ENCODE results near the gene IKZF1. TPM values are rescaled to one million over a fixed set of nuclear protein-coding genes. Genes with fewer than 3 reads are reported as not detected.

IKZF1 gene
- total and polyA plus RNA-seq, 2 of the 13 experiments (the other 11 are each of a cell fraction or from before 2014, with no cell fraction given), result not detected

DNA sequence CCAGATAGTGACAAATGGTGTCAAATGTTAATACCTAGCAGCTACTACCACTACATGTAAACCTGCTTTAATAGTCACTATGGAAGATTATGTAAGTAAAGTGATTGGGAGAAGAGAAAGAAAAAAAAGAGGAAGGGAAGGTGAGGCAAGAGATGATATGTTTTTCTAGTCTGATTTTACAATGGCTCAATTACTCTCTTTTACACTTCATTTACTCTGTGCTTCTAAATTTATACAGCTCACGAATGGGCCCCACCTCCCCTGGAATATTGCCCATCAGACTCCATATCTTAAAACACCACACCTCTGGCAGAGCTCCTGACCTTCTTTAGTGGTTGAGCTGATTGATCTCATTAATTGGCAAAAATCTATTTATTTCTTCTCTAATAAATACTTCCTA, 28.0 kb upstream of the IKZF1 start (continued):
- TF ChIP-seq, protein P1, sequence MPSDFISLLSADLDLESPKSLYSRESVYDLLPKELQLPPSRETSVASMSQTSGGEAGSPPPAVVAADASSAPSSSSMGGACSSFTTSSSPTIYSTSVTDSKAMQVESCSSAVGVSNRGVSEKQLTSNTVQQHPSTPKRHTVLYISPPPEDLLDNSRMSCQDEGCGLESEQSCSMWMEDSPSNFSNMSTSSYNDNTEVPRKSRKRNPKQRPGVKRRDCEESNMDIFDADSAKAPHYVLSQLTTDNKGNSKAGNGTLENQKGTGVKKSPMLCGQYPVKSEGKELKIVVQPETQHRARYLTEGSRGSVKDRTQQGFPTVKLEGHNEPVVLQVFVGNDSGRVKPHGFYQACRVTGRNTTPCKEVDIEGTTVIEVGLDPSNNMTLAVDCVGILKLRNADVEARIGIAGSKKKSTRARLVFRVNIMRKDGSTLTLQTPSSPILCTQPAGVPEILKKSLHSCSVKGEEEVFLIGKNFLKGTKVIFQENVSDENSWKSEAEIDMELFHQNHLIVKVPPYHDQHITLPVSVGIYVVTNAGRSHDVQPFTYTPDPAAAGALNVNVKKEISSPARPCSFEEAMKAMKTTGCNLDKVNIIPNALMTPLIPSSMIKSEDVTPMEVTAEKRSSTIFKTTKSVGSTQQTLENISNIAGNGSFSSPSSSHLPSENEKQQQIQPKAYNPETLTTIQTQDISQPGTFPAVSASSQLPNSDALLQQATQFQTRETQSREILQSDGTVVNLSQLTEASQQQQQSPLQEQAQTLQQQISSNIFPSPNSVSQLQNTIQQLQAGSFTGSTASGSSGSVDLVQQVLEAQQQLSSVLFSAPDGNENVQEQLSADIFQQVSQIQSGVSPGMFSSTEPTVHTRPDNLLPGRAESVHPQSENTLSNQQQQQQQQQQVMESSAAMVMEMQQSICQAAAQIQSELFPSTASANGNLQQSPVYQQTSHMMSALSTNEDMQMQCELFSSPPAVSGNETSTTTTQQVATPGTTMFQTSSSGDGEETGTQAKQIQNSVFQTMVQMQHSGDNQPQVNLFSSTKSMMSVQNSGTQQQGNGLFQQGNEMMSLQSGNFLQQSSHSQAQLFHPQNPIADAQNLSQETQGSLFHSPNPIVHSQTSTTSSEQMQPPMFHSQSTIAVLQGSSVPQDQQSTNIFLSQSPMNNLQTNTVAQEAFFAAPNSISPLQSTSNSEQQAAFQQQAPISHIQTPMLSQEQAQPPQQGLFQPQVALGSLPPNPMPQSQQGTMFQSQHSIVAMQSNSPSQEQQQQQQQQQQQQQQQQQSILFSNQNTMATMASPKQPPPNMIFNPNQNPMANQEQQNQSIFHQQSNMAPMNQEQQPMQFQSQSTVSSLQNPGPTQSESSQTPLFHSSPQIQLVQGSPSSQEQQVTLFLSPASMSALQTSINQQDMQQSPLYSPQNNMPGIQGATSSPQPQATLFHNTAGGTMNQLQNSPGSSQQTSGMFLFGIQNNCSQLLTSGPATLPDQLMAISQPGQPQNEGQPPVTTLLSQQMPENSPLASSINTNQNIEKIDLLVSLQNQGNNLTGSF (CRISPR knock-in tag; IDR thresholded peaks at IDR 0.05), result no peak
- TF ChIP-seq POLR2A (IDR thresholded peaks at IDR 0.05; ENCODE audit: insufficient read depth in 1 of 2, low read depth in 2 of 2, low read length in 2 of 2) (no peak), HDAC1 (CRISPR knock-in tag; IDR thresholded peaks at IDR 0.05) (no peak), PTBP1 (IDR thresholded peaks at IDR 0.05; ENCODE audit: low read depth, low read length, poor library complexity, severe bottlenecking) (no peak), AHR (CRISPR knock-in tag; IDR thresholded peaks at IDR 0.05) (no peak), ZBTB42 (CRISPR knock-in tag; IDR thresholded peaks at IDR 0.05) (no peak), ZFY (CRISPR knock-in tag; IDR thresholded peaks at IDR 0.05) (no peak)
- TF ChIP-seq, protein P2, sequence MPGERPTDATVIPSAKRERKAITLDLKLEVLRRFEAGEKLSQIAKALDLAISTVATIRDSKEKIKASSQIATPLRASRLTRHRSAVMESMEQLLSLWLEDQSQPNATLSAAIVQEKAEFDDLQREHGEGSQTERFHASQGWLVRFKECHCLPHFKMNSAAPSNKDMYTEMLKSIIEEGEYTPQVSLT (CRISPR knock-in tag; IDR thresholded peaks at IDR 0.05; ENCODE audit: borderline replicate concordance, low read depth), result no peak

DNA sequence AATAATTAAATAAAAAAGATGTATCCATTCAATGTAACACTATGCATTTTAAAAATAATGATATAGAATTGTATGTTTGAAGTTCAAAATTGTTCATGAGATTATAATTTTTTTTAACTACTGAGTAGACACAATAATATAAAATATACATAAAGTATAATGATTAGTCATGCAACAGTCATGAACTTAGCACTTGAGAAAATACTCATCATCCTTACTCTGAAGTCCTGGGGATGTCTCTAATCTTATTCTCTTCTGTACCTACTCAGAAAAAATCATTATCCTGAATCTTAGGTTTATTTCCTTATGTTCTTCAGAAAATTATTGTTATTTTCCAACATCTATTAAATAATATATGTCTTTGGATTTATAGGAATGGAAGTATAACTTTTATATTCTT, 26.4 kb upstream of the IKZF1 start:
- DNase-seq (ENCODE audit: low spot score), result no peak
- no peak overlapping the region for H3K9ac ChIP-seq (ENCODE audit: insufficient read depth, low read depth, low read length)
- in situ Hi-C loops (cut with HindIII; ENCODE audit: extremely low pct_ligation_motif_present, low pct_unique_long_range_greater_than_20kb), result no loop called here
- intact Hi-C loops (cut with micrococcal nuclease; ENCODE audit: unreplicated experiment), result no loop called here
- H3K4me3 ChIP-seq (replicated peaks in 1 of 3; ENCODE audit: insufficient read depth in 1 of 3, low read depth in 2 of 3, low read length in 3 of 3), result no peak overlapping the region
- ATAC-seq, result no peak
- no peak overlapping the region for H3K27ac ChIP-seq (ENCODE audit: extremely low read length, insufficient read depth, low read length)
- H3K27me3 ChIP-seq (ENCODE audit: control insufficient read depth in 1 of 2, insufficient read depth in 2 of 2, low read length in 2 of 2), result no peaks in the 10 kb centered on the region
- POLR2A ChIA-PET, result no interaction called here
- no peak overlapping the region for H2AFZ ChIP-seq (ENCODE audit: low read length)
- H3K79me2 ChIP-seq (ENCODE audit: insufficient read depth, low read length), result no peaks in the 10 kb centered on the region
- no peaks in the 10 kb centered on the region for H4K20me1 ChIP-seq (ENCODE audit: insufficient read depth, low read length)
- no peak overlapping the region for H3K4me2 ChIP-seq (ENCODE audit: low read depth, low read length)
- CTCF ChIA-PET (ENCODE audit: low intra/inter-chr PET ratio, low total read pairs), result no interaction called here
- BruUV-seq (replicated peaks), result no TSS peak
- H3K9me3 ChIP-seq (ENCODE audit: low read length), result no peaks in the 10 kb centered on the region
- no peaks in the 10 kb centered on the region for H3K36me3 ChIP-seq (replicated peaks in 1 of 2; ENCODE audit: control insufficient read depth in 1 of 2, insufficient read depth in 2 of 2, low read length in 2 of 2)
- no peak for FAIRE-seq
- no peaks in the 10 kb centered on the region for H3K4me1 ChIP-seq (ENCODE audit: insufficient read depth, low read length)
- TF ChIP-seq, protein P3, sequence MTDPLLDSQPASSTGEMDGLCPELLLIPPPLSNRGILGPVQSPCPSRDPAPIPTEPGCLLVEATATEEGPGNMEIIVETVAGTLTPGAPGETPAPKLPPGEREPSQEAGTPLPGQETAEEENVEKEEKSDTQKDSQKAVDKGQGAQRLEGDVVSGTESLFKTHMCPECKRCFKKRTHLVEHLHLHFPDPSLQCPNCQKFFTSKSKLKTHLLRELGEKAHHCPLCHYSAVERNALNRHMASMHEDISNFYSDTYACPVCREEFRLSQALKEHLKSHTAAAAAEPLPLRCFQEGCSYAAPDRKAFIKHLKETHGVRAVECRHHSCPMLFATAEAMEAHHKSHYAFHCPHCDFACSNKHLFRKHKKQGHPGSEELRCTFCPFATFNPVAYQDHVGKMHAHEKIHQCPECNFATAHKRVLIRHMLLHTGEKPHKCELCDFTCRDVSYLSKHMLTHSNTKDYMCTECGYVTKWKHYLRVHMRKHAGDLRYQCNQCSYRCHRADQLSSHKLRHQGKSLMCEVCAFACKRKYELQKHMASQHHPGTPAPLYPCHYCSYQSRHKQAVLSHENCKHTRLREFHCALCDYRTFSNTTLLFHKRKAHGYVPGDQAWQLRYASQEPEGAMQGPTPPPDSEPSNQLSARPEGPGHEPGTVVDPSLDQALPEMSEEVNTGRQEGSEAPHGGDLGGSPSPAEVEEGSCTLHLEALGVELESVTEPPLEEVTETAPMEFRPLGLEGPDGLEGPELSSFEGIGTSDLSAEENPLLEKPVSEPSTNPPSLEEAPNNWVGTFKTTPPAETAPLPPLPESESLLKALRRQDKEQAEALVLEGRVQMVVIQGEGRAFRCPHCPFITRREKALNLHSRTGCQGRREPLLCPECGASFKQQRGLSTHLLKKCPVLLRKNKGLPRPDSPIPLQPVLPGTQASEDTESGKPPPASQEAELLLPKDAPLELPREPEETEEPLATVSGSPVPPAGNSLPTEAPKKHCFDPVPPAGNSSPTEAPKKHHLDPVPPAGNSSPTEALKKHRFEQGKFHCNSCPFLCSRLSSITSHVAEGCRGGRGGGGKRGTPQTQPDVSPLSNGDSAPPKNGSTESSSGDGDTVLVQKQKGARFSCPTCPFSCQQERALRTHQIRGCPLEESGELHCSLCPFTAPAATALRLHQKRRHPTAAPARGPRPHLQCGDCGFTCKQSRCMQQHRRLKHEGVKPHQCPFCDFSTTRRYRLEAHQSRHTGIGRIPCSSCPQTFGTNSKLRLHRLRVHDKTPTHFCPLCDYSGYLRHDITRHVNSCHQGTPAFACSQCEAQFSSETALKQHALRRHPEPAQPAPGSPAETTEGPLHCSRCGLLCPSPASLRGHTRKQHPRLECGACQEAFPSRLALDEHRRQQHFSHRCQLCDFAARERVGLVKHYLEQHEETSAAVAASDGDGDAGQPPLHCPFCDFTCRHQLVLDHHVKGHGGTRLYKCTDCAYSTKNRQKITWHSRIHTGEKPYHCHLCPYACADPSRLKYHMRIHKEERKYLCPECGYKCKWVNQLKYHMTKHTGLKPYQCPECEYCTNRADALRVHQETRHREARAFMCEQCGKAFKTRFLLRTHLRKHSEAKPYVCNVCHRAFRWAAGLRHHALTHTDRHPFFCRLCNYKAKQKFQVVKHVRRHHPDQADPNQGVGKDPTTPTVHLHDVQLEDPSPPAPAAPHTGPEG (CRISPR knock-in tag; IDR thresholded peaks at IDR 0.05), result no peak
- no peak for TF ChIP-seq ZNF777 (CRISPR knock-in tag; IDR thresholded peaks at IDR 0.05)
- TF ChIP-seq RXRA (CRISPR knock-in tag; IDR thresholded peaks at IDR 0.05), result no peak
- TF ChIP-seq TCF12 (IDR thresholded peaks at IDR 0.05), result no peak
- no peak for TF ChIP-seq TCF12 (CRISPR knock-in tag; IDR thresholded peaks at IDR 0.05)
- TF ChIP-seq JARID2 (CRISPR knock-in tag; IDR thresholded peaks at IDR 0.05; ENCODE audit: insufficient replicate concordance), result no peak
- no peak for TF ChIP-seq MTA3 (CRISPR knock-in tag; IDR thresholded peaks at IDR 0.05)
